Subcutaneous abdominal adipose tissue (tissue), 5 donors: ENCODE results near the gene ZBTB8B.

ENCODE experiments used
- H3K27ac ChIP-seq: one replicate; pipeline ENCODE4 v1.7.0; 2013; ENCODE audit warnings: low read depth, mild to moderate bottlenecking, inconsistent platforms, low read length, moderate library complexity
- H3K27me3 ChIP-seq, 5 donors: one replicate each; pipeline ENCODE4 v1.7.0; 2013; ENCODE audit warnings: low read length in 5 of 5, inconsistent platforms in 1 of 5; ENCODE audit not compliant: control insufficient read depth in 5 of 5, insufficient read depth in 4 of 5
- H3K36me3 ChIP-seq, 5 donors: one replicate each; pipeline ENCODE4 v1.7.0; 2013; ENCODE audit warnings: low read length in 5 of 5; ENCODE audit not compliant: control insufficient read depth in 5 of 5, insufficient read depth in 5 of 5
- H3K4me1 ChIP-seq, 5 donors: one replicate each; pipeline ENCODE4 v1.7.0; 2013; ENCODE audit warnings: low read length in 5 of 5, mild to moderate bottlenecking in 3 of 5, moderate library complexity in 1 of 5; ENCODE audit not compliant: control insufficient read depth in 5 of 5, insufficient read depth in 5 of 5
- H3K4me3 ChIP-seq, 5 donors: one replicate each; pipeline ENCODE4 v1.7.0; 2013; ENCODE audit warnings: low read length in 5 of 5, low read depth in 1 of 5
- H3K9ac ChIP-seq, 5 donors: one replicate each; pipeline ENCODE4 v1.7.0; 2013; ENCODE audit warnings: low read length in 5 of 5, mild to moderate bottlenecking in 4 of 5, moderate library complexity in 3 of 5
- H3K9me3 ChIP-seq, 5 donors: one replicate each; pipeline ENCODE4 v1.7.0; 2013; ENCODE audit warnings: low read length in 5 of 5; ENCODE audit not compliant: control insufficient read depth in 5 of 5
- donor health status: healthy.
- donor health status: healthy.
- donor health status: healthy.
- donor health status: healthy.
- donor health status: healthy.

The ZBTB8B gene

DNA sequence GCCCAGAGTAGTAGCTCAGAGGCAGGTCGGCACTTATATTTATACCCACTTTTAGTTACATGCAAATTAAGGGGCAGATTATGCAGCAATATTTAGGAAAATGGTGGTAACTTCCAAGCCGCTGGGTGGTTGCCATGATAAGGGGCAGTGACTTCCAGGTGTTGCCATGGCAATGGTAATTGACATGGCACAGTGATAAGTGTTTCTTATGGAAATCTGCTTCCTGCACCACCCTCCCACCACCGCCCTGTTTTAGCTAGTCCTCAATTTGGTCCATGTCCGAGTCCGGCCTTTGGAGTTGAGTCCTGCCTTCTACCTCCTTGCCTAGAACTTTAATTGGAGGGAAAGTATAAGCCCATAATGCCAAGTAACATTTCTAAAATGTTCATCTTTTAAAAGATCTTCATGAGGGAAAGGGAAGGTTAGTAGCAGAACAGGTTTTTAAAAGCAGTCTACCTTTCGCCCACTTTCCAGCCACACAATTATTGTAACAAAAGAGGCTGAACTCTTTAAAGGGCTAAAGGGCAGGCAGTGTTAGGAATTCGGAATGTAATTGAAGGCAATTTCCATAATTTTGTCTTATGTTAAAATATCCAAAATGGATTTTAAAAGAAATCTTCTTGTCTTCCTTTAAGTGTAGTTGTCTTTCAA is 21.7 kb downstream of the ZBTB8B start:
- H3K27ac ChIP-seq, result no peak overlapping the region
- no peaks in the 10 kb centered on the region for H3K4me1 ChIP-seq
- no peak overlapping the region for H3K9ac ChIP-seq
- H3K36me3 ChIP-seq, result no peaks in the 10 kb centered on the region
- H3K27me3 ChIP-seq, result no peaks in the 10 kb centered on the region
- H3K4me3 ChIP-seq, result no peak overlapping the region
- no peaks in the 10 kb centered on the region for H3K9me3 ChIP-seq

DNA sequence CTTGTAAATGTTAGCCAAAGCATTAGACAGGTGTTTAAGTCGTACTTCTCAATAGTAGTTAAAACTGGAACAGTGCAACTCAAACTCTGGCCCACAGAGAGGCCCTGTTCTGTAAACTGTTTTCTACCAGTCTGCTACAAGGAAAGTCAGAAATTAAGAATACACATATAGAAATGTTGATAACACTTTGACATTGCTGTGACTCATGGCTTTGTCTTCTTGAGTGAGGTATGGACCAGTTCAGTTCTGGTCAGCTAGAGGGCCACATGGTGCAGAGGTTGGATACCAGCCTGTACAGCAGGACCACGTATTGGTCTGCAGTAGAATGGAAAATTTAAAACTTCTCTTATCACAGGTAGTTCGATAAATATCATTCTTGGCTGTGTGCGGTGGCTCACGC is 22.3 kb downstream of the ZBTB8B start:
- no peaks in the 10 kb centered on the region for H3K4me1 ChIP-seq
- H3K4me3 ChIP-seq, result no peak overlapping the region
- H3K27me3 ChIP-seq, result no peaks in the 10 kb centered on the region
- H3K27ac ChIP-seq, result no peak overlapping the region
- H3K9me3 ChIP-seq, result no peaks in the 10 kb centered on the region
- no peak overlapping the region for H3K9ac ChIP-seq
- H3K36me3 ChIP-seq, result no peaks in the 10 kb centered on the region

DNA sequence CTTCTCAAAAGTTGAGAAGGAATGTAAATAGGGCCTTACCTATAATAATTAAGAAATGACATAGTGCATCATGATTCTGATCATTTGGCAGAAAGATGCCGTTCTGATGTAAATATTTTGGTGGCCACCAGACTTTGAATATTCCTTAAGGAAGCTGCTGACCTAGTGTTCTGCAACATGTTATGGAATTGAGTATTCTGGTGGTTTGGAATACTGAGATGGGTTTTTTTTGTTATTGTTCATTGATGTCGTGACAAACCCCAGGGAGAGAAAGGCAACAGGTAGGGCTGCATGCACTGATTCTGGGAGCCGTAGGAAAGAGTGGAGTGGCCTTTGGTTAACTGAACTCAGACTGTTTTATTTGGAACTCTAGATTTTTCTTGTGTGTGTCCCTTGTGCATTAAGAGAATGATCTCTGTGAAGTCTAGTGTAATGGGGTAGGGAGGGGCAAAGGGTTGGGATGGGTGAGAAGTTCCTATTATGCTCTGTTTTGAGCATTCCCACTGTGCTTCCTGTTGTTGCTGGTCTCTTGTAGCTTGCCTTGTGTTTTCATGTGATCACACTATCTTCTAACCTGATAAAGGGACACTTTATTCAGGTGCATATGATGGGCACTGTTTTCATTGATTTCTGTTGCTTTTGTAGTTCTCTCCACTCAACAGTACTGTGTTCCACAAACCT is 25.0 kb downstream of the ZBTB8B start:
- no peak overlapping the region for H3K4me3 ChIP-seq

DNA sequence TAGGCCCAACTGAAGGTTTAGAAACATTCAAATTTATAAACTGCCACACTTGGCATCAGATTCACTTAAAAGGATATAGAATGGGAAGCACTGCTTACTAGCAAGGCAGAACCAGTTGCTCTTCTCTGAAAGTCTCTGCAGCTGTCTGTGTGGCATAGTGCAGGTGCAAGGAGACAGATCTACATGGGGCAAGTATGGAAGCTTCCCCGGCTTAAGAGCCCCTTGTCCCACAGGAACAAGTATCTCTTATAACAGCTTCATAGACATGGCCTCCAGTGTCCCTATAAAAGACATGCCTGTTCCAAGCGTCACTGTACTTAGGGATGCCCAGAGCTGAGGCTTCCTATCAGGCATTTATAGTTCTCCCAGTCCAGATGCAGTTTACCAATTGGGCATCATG is 26.5 kb downstream of the ZBTB8B start:
- no peak overlapping the region for H3K4me3 ChIP-seq
- no peak overlapping the region for H3K27ac ChIP-seq
- H3K36me3 ChIP-seq, result no peaks in the 10 kb centered on the region
- peaks cover 0 to 6% (median 0%) of the 10 kb centered on the region in 5 donors for H3K4me1 ChIP-seq
- H3K27me3 ChIP-seq, result no peaks in the 10 kb centered on the region
- H3K9me3 ChIP-seq, result no peaks in the 10 kb centered on the region
- H3K9ac ChIP-seq, result no peak overlapping the region

More for the DNA sequence above, 25.0 kb downstream of the ZBTB8B start:
- Histone ChIP-seq H3K9ac (no peak overlapping the region), H3K27me3 (no peaks in the 10 kb centered on the region), H3K4me1 (no peaks in the 10 kb centered on the region), H3K9me3 (no peaks in the 10 kb centered on the region), H3K27ac (no peak overlapping the region), H3K36me3 (no peaks in the 10 kb centered on the region)

DNA sequence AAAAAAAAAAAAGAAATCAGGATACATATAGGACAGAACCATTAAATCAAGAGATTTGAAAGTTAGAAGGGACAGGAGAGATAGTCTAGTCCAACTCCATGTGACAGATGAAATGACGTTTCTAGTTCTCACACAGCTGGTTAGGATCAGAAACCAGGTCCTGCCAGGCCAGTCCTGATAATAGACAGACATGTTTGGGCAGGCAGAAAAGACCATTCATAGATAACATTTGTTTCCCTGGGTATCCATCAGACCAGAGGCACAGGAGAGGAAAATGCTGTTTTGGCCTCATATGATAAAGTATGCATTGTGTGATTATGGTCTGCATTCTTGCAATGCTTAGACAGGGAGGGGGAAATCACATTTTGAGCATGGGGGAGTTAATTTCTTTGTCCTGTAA is 29.3 kb downstream of the ZBTB8B start:
- H3K9ac ChIP-seq, result no peak overlapping the region
- no peaks in the 10 kb centered on the region for H3K27me3 ChIP-seq
- H3K4me3 ChIP-seq, result no peak overlapping the region

DNA sequence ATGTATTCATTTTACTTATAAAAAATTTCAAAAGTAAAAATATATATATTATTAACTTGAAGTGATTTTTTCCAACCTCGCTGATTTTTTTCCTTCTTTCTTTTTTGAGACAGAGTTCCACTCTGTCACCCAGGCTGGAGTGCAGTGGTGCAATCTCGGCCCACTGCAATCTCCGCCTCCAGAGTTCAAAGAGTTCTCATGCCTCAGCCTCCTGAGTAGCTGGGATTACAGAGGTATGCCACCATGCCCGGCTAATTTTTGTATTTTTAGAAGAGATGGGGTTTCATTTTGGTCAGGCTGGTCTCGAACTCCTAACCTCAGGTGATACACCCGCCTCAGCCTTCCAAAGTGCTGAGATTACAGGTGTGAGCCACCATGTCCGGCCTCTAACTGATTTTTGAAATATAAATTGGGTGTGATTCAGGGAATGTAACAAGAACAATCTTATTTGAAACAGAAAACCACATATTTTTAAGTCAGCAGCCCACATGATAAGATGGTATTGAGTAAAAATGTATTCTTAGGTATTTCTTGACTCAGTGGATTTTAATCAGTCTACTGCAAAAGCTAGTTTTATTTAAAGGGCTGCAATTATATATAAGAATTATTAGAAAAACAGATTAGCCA is 30.0 kb downstream of the ZBTB8B start:
- Histone ChIP-seq H3K27ac (no peak overlapping the region), H3K9ac (no peak overlapping the region), H3K9me3 (no peaks in the 10 kb centered on the region), H3K4me3 (no peak overlapping the region), H3K4me1 (peaks cover 0 to 7% (median under 1%) of the 10 kb centered on the region in 5 donors), H3K36me3 (no peaks in the 10 kb centered on the region), H3K27me3 (no peaks in the 10 kb centered on the region)

More for the DNA sequence above, 29.3 kb downstream of the ZBTB8B start:
- Histone ChIP-seq H3K4me1 (peaks cover 0 to 7% (median 0%) of the 10 kb centered on the region in 5 donors), H3K27ac (no peak overlapping the region), H3K36me3 (no peaks in the 10 kb centered on the region), H3K9me3 (no peaks in the 10 kb centered on the region)

DNA sequence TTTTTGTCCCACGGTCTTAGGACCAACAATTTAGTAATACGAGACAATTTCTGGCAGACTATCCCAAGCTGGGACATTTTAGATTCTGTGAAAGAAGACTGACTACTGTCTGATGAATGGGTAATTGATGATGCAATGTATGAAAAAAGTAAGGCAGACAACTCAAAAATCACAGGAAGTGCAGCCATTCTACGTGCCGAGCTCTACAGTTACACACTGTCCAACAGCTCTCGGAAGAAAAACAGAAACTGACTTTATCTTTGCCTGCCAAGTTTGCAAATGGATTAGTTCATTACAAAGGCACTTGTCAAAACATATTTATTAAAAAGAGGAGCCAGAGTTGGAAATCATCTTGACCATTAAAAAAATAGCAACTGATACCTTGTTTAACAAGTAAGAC is 31.3 kb downstream of the ZBTB8B start:
- Histone ChIP-seq H3K9ac (no peak overlapping the region), H3K4me3 (peak overlapping the region in 1 of 5 donors; percentile 17), H3K4me1 (peaks cover 0 to 12% (median 4%) of the 10 kb centered on the region in 5 donors), H3K27ac (peak overlapping the region; percentile 9), H3K9me3 (no peaks in the 10 kb centered on the region), H3K27me3 (no peaks in the 10 kb centered on the region), H3K36me3 (no peaks in the 10 kb centered on the region)

DNA sequence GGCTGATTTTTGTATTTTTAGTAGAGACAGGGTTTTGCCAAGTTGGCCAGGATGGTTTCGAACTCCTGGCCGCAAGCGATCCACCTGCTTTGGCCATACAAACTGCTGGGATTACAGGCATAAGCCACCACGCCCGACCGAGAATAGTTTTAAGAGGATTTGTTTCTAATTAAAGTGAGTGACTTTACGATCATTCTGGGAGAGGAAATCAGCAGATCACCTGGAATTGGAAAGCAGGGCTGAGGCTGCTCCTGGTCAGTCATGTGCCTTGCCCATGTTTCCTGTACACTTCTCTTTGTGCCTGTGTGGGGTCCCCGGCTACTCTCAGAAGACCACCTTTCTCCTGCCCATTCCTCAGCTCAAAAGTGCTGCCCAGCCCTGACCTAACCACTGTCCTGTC is 33.9 kb downstream of the ZBTB8B start:
- Histone ChIP-seq H3K4me3 (no peak overlapping the region), H3K36me3 (no peaks in the 10 kb centered on the region), H3K9me3 (no peaks in the 10 kb centered on the region), H3K4me1 (peaks cover 0 to 25% (median 12%) of the 10 kb centered on the region in 5 donors), H3K27me3 (no peaks in the 10 kb centered on the region), H3K27ac (no peak overlapping the region), H3K9ac (no peak overlapping the region)

DNA sequence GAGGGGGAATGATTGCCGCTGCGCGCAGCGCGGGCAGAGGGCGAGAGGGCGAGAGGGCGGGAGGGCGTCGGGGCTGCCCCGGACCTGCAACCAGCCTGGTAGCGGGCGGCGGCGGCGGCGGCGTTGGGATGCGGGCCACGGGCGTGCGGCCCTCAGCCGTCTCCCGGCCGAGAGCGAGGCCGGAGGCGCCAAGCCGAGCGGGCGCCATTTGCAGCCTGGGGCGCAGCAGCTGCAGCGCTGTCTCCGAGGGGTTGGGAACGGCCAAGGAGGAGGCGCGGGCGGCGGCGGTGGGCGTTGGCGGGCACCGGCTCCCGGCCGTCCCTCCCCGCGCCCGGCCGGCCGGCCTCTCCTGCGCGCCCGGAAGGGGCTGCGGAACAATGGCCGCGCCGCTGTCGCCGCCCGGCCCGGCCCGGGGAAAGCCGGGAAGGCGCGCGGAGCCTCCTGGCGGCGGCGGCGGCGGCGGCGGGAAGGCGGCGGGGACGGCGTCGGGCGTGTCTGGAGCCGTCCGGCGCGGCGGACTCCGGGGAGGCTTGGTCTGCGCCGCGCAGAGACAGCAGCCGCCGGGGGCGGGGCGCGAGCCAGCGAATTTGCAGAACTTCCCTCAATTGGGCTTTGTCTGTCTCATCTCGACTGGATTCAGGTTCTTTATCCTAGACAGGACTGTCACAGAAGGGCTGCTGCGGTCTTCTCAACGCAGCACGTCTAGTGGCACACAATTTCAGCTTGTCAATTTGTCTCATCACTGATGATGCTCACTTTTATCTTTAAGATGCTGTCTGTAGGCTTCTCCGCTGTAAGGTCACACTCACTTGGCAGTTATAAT is 35.7 kb downstream of the ZBTB8B start:
- Histone ChIP-seq H3K36me3 (no peaks in the 10 kb centered on the region), H3K9ac (peak overlapping the region in 2 of 5 donors; percentile 52 to 70), H3K27me3 (no peaks in the 10 kb centered on the region), H3K4me1 (peaks cover 0 to 25% (median 12%) of the 10 kb centered on the region in 5 donors), H3K27ac (peak overlapping the region; percentile 13), H3K4me3 (peak overlapping the region; percentile 60 to 76 (median 74)), H3K9me3 (no peaks in the 10 kb centered on the region)
